Measurements from ENCODE around the gene ICE1.

The ICE1 gene

DNA sequence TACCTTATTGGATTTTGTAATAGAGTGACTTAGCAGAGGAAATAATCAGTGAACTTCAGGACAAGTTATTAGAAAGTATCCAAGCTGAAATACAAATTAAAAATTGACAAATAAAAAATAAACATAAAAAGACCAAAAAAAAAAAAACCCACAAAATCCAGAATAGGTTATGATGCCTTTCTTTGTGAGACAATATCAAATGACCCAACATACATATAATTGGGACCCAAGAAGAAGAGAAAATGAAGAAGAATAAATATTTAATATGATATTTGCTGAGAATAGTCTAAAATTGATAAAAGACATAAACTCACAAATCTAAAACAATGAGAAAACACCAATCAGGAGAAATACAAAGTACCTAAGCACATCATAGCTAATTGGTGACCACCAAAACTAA is 81.8 kb downstream of the ICE1 start:
- TF ChIP-seq SIN3A (IDR thresholded peaks at IDR 0.05; ENCODE audit: borderline replicate concordance, insufficient read depth, low read length) (no peak), TAF1 (IDR thresholded peaks at IDR 0.05; ENCODE audit: borderline replicate concordance, insufficient read depth, low read length) (no peak), POLR2AphosphoS5 (IDR thresholded peaks at IDR 0.05; ENCODE audit: low read depth, low read length) (no peak), FOXP2 (optimal IDR thresholded peaks at IDR 0.05; ENCODE audit: borderline replicate concordance, extremely low read depth, extremely low read length, insufficient read depth) (no peak)
- TF ChIP-seq, protein P1, sequence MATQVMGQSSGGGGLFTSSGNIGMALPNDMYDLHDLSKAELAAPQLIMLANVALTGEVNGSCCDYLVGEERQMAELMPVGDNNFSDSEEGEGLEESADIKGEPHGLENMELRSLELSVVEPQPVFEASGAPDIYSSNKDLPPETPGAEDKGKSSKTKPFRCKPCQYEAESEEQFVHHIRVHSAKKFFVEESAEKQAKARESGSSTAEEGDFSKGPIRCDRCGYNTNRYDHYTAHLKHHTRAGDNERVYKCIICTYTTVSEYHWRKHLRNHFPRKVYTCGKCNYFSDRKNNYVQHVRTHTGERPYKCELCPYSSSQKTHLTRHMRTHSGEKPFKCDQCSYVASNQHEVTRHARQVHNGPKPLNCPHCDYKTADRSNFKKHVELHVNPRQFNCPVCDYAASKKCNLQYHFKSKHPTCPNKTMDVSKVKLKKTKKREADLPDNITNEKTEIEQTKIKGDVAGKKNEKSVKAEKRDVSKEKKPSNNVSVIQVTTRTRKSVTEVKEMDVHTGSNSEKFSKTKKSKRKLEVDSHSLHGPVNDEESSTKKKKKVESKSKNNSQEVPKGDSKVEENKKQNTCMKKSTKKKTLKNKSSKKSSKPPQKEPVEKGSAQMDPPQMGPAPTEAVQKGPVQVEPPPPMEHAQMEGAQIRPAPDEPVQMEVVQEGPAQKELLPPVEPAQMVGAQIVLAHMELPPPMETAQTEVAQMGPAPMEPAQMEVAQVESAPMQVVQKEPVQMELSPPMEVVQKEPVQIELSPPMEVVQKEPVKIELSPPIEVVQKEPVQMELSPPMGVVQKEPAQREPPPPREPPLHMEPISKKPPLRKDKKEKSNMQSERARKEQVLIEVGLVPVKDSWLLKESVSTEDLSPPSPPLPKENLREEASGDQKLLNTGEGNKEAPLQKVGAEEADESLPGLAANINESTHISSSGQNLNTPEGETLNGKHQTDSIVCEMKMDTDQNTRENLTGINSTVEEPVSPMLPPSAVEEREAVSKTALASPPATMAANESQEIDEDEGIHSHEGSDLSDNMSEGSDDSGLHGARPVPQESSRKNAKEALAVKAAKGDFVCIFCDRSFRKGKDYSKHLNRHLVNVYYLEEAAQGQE (IDR thresholded peaks at IDR 0.05; ENCODE audit: insufficient read depth in 1 of 2, low read depth in 2 of 2, low read length in 2 of 2), result no peak

DNA sequence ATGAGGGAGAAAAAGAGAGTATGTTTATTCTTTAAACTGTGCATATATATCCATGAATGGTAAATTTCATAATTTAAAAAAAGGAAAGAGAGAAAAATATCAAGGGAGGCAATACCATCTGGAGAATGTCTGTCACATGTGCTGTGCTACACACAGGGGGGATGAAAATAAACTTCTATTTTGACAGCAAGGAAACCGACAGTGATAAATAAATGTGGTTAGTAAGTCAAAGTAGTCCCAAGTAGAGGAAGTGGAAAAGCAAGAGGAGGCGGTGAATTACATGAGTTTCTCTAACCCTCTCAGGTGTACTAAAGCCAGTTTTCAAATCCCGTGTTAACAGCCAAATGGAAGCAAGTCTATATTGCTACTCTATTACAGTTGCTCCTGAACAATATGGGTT is 83.3 kb downstream of the ICE1 start:
- TF ChIP-seq, protein P1 (IDR thresholded peaks at IDR 0.05; ENCODE audit: insufficient read depth in 1 of 2, low read depth in 2 of 2, low read length in 2 of 2), result no peak
- no peak for TF ChIP-seq POLR2AphosphoS5 (IDR thresholded peaks at IDR 0.05; ENCODE audit: low read depth, low read length)
- TF ChIP-seq SIN3A (IDR thresholded peaks at IDR 0.05; ENCODE audit: borderline replicate concordance, insufficient read depth, low read length), result no peak
- TF ChIP-seq TAF1 (IDR thresholded peaks at IDR 0.05; ENCODE audit: borderline replicate concordance, insufficient read depth, low read length), result no peak
- no peak for TF ChIP-seq FOXP2 (optimal IDR thresholded peaks at IDR 0.05; ENCODE audit: borderline replicate concordance, extremely low read depth, extremely low read length, insufficient read depth)

DNA sequence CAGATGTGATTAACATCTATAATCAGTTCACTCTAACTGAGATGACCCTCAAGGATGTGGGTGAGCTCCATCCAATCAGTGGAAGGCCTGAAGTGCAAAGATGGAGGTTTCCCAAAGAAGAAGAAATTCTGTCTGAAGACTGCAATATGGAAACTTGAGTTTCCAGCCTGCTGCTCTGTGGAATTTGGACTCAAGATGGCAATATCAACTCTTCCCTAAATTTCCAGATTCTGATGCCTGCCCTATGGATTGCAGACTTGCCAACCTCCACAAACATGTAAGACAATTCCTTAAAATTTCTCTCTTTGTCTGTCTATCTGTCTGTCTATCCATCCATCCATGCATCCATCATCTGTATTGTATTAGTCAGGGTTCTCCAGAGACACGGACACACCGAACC is 85.9 kb downstream of the ICE1 start:
- TF ChIP-seq TAF1 (IDR thresholded peaks at IDR 0.05; ENCODE audit: borderline replicate concordance, insufficient read depth, low read length), result no peak
- TF ChIP-seq FOXP2 (optimal IDR thresholded peaks at IDR 0.05; ENCODE audit: borderline replicate concordance, extremely low read depth, extremely low read length, insufficient read depth), result no peak
- TF ChIP-seq POLR2AphosphoS5 (IDR thresholded peaks at IDR 0.05; ENCODE audit: low read depth, low read length), result no peak
- no peak for TF ChIP-seq SIN3A (IDR thresholded peaks at IDR 0.05; ENCODE audit: borderline replicate concordance, insufficient read depth, low read length)
- TF ChIP-seq, protein P1 (IDR thresholded peaks at IDR 0.05; ENCODE audit: insufficient read depth in 1 of 2, low read depth in 2 of 2, low read length in 2 of 2), result no peak

DNA sequence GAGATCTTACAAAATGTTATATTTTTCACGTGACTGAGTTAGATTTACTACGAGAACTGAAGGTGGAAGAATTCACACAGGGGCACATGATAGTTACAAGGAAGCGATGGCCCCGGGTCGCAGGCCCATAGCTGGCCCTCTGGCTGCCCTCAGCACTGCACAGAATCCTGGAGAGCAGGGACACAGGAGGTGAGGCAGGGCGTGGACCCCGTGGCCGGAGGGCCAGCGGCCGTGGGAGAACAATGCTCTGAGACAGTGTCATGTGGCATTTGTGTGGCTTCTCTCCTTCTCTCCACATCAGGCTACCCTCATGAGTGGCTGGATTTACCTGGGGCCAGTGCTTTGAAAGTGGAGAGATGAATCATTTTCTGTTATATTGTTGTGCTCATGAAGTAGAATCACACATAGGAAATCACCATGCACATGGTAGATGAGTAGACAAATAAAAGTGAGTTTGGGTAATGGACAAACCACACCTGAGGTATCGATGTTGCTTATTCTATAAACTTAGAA is 89.5 kb downstream of the ICE1 start:
- TF ChIP-seq TAF1 (IDR thresholded peaks at IDR 0.05; ENCODE audit: borderline replicate concordance, insufficient read depth, low read length) (no peak), FOXP2 (optimal IDR thresholded peaks at IDR 0.05; ENCODE audit: borderline replicate concordance, extremely low read depth, extremely low read length, insufficient read depth) (no peak), POLR2AphosphoS5 (IDR thresholded peaks at IDR 0.05; ENCODE audit: low read depth, low read length) (no peak), SIN3A (IDR thresholded peaks at IDR 0.05; ENCODE audit: borderline replicate concordance, insufficient read depth, low read length) (no peak)
- TF ChIP-seq, protein P1 (IDR thresholded peaks at IDR 0.05; ENCODE audit: insufficient read depth in 1 of 2, low read depth in 2 of 2, low read length in 2 of 2), result no peak

DNA sequence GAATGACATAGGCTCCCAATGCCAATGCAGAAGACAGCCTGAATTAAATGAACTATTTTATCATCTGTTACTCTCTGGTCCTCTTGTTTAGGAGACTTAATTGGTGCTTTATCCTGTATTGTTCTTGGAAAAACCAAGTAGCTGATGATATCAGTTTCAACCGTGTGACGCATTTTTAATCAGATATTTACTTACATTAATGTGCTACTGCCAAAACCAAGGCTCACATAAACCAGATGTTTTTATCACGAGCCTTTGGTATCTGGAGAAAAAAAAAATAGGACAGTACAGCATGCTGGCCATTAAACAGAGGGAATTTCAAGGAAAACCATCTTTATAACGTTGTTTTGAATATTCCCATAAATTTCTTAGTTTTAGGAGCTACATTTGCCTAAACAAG is 90.1 kb downstream of the ICE1 start:
- no peak for TF ChIP-seq FOXP2 (optimal IDR thresholded peaks at IDR 0.05; ENCODE audit: borderline replicate concordance, extremely low read depth, extremely low read length, insufficient read depth)
- no peak for TF ChIP-seq SIN3A (IDR thresholded peaks at IDR 0.05; ENCODE audit: borderline replicate concordance, insufficient read depth, low read length)
- no peak for TF ChIP-seq POLR2AphosphoS5 (IDR thresholded peaks at IDR 0.05; ENCODE audit: low read depth, low read length)
- TF ChIP-seq TAF1 (IDR thresholded peaks at IDR 0.05; ENCODE audit: borderline replicate concordance, insufficient read depth, low read length), result no peak
- TF ChIP-seq, protein P1 (IDR thresholded peaks at IDR 0.05; ENCODE audit: insufficient read depth in 1 of 2, low read depth in 2 of 2, low read length in 2 of 2), result no peak
